Endothelial cell of umbilical vein (primary cell): Measurements from ENCODE around the gene ADCY9.

Experiments used
- CTCF ChIP-seq, 2 donors: IDR thresholded peaks; 1 replicate in 1 of 2; 2 replicates in 1 of 2; pipeline ENCODE4 v1.5.1; 2011; ENCODE audit warnings: low read length in 2 of 2, mild to moderate bottlenecking in 2 of 2, moderate library complexity in 2 of 2, control low read depth in 1 of 2, inconsistent platforms in 1 of 2, low read depth in 1 of 2; ENCODE audit not compliant: insufficient read depth in 1 of 2; ENCODE audit errors: extremely low read depth in 1 of 2
- EZH2 ChIP-seq: IDR thresholded peaks from 2 replicates; pipeline ENCODE4 v1.6.1; 2012; ENCODE audit warnings: borderline replicate concordance, low read depth, mild to moderate bottlenecking, moderate library complexity, low read length, inconsistent platforms; ENCODE audit not compliant: severe bottlenecking
- FOS ChIP-seq: IDR thresholded peaks from 2 replicates; pipeline ENCODE4 v1.6.1; 2011; ENCODE audit warnings: mild to moderate bottlenecking, low read length, moderate library complexity, borderline replicate concordance; ENCODE audit not compliant: insufficient read depth
- MAX ChIP-seq: IDR thresholded peaks from 2 replicates; pipeline ENCODE4 v1.6.1; 2011; ENCODE audit not compliant: insufficient read depth, insufficient read length
- MYC ChIP-seq: IDR thresholded peaks from one replicate; pipeline ENCODE4 v1.6.1; 2011; ENCODE audit warnings: mild to moderate bottlenecking, low read depth, low read length
- POLR2A ChIP-seq: IDR thresholded peaks from 2 replicates; pipeline ENCODE4 v1.6.1; 2012; ENCODE audit warnings: low read depth, mild to moderate bottlenecking, control low read depth, low read length
- POLR2AphosphoS5 ChIP-seq: IDR thresholded peaks from 2 replicates; pipeline ENCODE4 v1.6.1; 2012; ENCODE audit warnings: low read depth, mild to moderate bottlenecking, control low read depth, low read length, moderate library complexity; ENCODE audit not compliant: insufficient read depth

GRCh38 chr16:3949946-3950342 is 166.3 kb downstream of the ADCY9 start:
- TF ChIP-seq MYC, result no peak
- no peak for TF ChIP-seq POLR2AphosphoS5
- TF ChIP-seq EZH2, result no peak
- TF ChIP-seq CTCF (IDR thresholded peaks at IDR 0.05; ENCODE audit: extremely low read depth in 1 of 2, insufficient read depth in 1 of 2, low read depth in 1 of 2, low read length in 2 of 2), result no peak
- TF ChIP-seq POLR2A, result no peak
- TF ChIP-seq FOS, result no peak
- TF ChIP-seq MAX, result no peak
